HCT116 (cell line): ENCODE data around the gene ELOF1. TPM values are rescaled to one million over a fixed set of nuclear protein-coding genes. Genes with fewer than 3 reads are reported as not detected.
A peak's percentile ranks its signal among the peaks of the same experiment; 100 is the strongest.

ENCODE experiments used
- ATAC-seq: fragments of 200-7000 bp; cut with Tn5 transposase; 2 replicates; pipeline ENCODE4 v1.9.1; 2020; ENCODE audit warnings: mild to moderate bottlenecking, moderate library complexity
- BruUV-seq: library from RNA; stranded (reverse); fragments of 400-500 nt; replicated peaks from 2 replicates; lab custom pipeline; 2021; lab: Mats Ljungman, UMichigan
- CTCF ChIA-PET: fragments of 300-600 bp; sonication (Branson Sonifier 250); formaldehyde crosslinking; loops from one replicate; lab custom pipeline; 2021; ENCODE audit warnings: antibody characterized with exemption; lab: Charles Lee
- POLR2A ChIA-PET: fragments of 300-600, 350-600 bp; sonication (Branson Sonifier 250); formaldehyde crosslinking; loops from one replicate; lab custom pipeline; 2021; ENCODE audit warnings: antibody characterized with exemption; lab: Charles Lee
- RAD21 ChIA-PET, 2 experiments: fragments of 300-600 bp; sonication (Branson Sonifier 250); formaldehyde crosslinking; loops; one replicate each; lab custom pipeline; 2023; ENCODE audit warnings: low total read pairs in 2 of 2; ENCODE audit not compliant: uncharacterized antibody in 2 of 2, unreplicated experiment in 2 of 2, low non-redundant PET in 1 of 2; lab: Charles Lee
- DNase-seq: peaks from one replicate; pipeline ENCODE4 v3.0.0-alpha.2; 2010; ENCODE audit warnings: low read depth, low spot score
- H2AFZ ChIP-seq: fragments of 200-600 bp; shearing (Covaris generic), sonication (generic); 2 replicates; pipeline ENCODE4 v1.6.1; 2017; ENCODE audit warnings: low read depth, mixed run types, mixed read lengths, antibody characterized with exemption, low read length; ENCODE audit not compliant: poor library complexity, severe bottlenecking
- H3K27ac ChIP-seq: 2 replicates; pipeline ENCODE4 v1.5.1; 2012; ENCODE audit warnings: low read depth, low read length
- H3K27me3 ChIP-seq: fragments of 200-600 bp; sonication (generic); 2 replicates; pipeline ENCODE4 v1.6.1; 2016; ENCODE audit warnings: mixed run types, low read length, mixed read lengths; ENCODE audit not compliant: insufficient read depth
- H3K36me3 ChIP-seq, 2 experiments: fragments of 200-500 bp in 1 of 2; fragments of 200-600 bp in 1 of 2; sonication (Bioruptor generic) in 1 of 2; sonication (generic) in 1 of 2; 2 replicates each; pipeline versions ENCODE4 v1.5.1 to v1.6.1; 2014 to 2016; ENCODE audit warnings: low read length in 2 of 2, inconsistent platforms in 1 of 2, mixed read lengths in 1 of 2, mixed run types in 1 of 2; ENCODE audit not compliant: insufficient read depth in 2 of 2, control insufficient read depth in 1 of 2
- H3K4me1 ChIP-seq, 2 experiments: fragments of 200-600 bp in 1 of 2; sonication (generic) in 1 of 2; 2 replicates each; pipeline versions ENCODE4 v1.5.1 to v1.6.1; 2012 to 2017; ENCODE audit warnings: low read length in 2 of 2, inconsistent platforms in 1 of 2, mild to moderate bottlenecking in 1 of 2, mixed read lengths in 1 of 2, mixed run types in 1 of 2, moderate library complexity in 1 of 2; ENCODE audit not compliant: insufficient read depth in 2 of 2, control insufficient read depth in 1 of 2
- H3K4me2 ChIP-seq: fragments of 200-600 bp; sonication (generic); 2 replicates; pipeline ENCODE4 v1.6.1; 2017; ENCODE audit warnings: mixed run types, low read length, mixed read lengths
- H3K4me3 ChIP-seq, 2 experiments: fragments of 200-600 bp in 1 of 2; sonication (generic) in 1 of 2; replicated peaks in 1 of 2; 2 replicates each; pipeline ENCODE4 v1.5.1; 2011 to 2016; ENCODE audit warnings: low read length in 2 of 2, control low read depth in 1 of 2, low read depth in 1 of 2, mild to moderate bottlenecking in 1 of 2, mixed read lengths in 1 of 2, mixed run types in 1 of 2
- H3K79me2 ChIP-seq: fragments of 200-600 bp; sonication (generic); 2 replicates; pipeline ENCODE4 v1.6.1; 2017; ENCODE audit warnings: mild to moderate bottlenecking, mixed run types, low read length, moderate library complexity, mixed read lengths; ENCODE audit not compliant: insufficient read depth
- H3K9ac ChIP-seq: fragments of 200-600 bp; sonication (generic); 2 replicates; pipeline ENCODE4 v1.6.1; 2016; ENCODE audit warnings: low read length, mixed read lengths
- H3K9me2 ChIP-seq: fragments of 200-600 bp; sonication (generic), shearing (Covaris generic); 2 replicates; pipeline ENCODE4 v1.6.1; 2017; ENCODE audit warnings: mixed run types, mild to moderate bottlenecking, moderate library complexity; ENCODE audit not compliant: insufficient read depth
- H3K9me3 ChIP-seq, 2 experiments: fragments of 200-500 bp in 1 of 2; fragments of 200-600 bp in 1 of 2; sonication (Bioruptor generic) in 1 of 2; sonication (generic) in 1 of 2; 2 replicates each; pipeline ENCODE4 v1.6.1; 2014 to 2017; ENCODE audit warnings: low read length in 2 of 2, mixed read lengths in 2 of 2, inconsistent platforms in 1 of 2, low read depth in 1 of 2, mild to moderate bottlenecking in 1 of 2, mixed run types in 1 of 2, moderate library complexity in 1 of 2; ENCODE audit not compliant: control insufficient read depth in 1 of 2, insufficient read depth in 1 of 2
- H4K20me1 ChIP-seq: fragments of 200-600 bp; sonication (generic), shearing (Covaris generic); 2 replicates; pipeline ENCODE4 v1.6.1; 2017; ENCODE audit warnings: mixed run types, mild to moderate bottlenecking, moderate library complexity; ENCODE audit not compliant: insufficient read depth
- ELF1 ChIP-seq: IDR thresholded peaks from 2 replicates; pipeline ENCODE4 v1.6.1; 2012; ENCODE audit warnings: low read depth, borderline replicate concordance
- EZH2 ChIP-seq: fragments of 200-600 bp; sonication (generic); IDR thresholded peaks from 2 replicates; pipeline ENCODE4 v1.6.1; 2017; ENCODE audit warnings: antibody characterized with exemption, mixed run types
- JUND ChIP-seq: IDR thresholded peaks from 2 replicates; pipeline ENCODE4 v1.6.1; 2012
- POLR2A ChIP-seq: IDR thresholded peaks from 2 replicates; pipeline ENCODE4 v1.7.0; 2011; ENCODE audit warnings: borderline replicate concordance; ENCODE audit not compliant: insufficient read depth, insufficient read length; ENCODE audit errors: extremely low read depth
- RAD21 ChIP-seq: IDR thresholded peaks from 2 replicates; pipeline ENCODE4 v1.6.1; 2012; ENCODE audit warnings: low read depth, mild to moderate bottlenecking
- SIN3A ChIP-seq: IDR thresholded peaks from 2 replicates; pipeline ENCODE4 v1.6.1; 2012; ENCODE audit warnings: low read depth
- SP1 ChIP-seq: IDR thresholded peaks from 2 replicates; pipeline ENCODE4 v1.6.1; 2012; ENCODE audit warnings: low read depth
- TCF7L2 ChIP-seq: IDR thresholded peaks from 2 replicates; pipeline ENCODE4 v1.7.0; 2011; ENCODE audit warnings: borderline replicate concordance, inconsistent platforms; ENCODE audit not compliant: insufficient read depth, insufficient read length; ENCODE audit errors: extremely low read depth
- ZFX ChIP-seq: fragments of 450-650 bp; IDR thresholded peaks from 2 replicates; pipeline ENCODE4 v1.6.1; 2017
- intact Hi-C: fragments of 100-400 bp; cut with micrococcal nuclease; formaldehyde crosslinking; loops from 2 replicates; pipeline ENCODE4 v1.10.0; 2022
- total RNA-seq: library from RNA; stranded (reverse); gene quantifications from one replicate; pipeline ENCODE4 v1.2.1, GENCODE V29; 2021; ENCODE audit not compliant: unreplicated experiment
- TF ChIP-seq, protein P1 (sequence below): IDR thresholded peaks from 2 replicates; pipeline ENCODE4 v1.6.1; 2012; ENCODE audit warnings: low read depth

The ELOF1 gene
- total RNA-seq, 1 experiment from 2014 or later: 74.5 TPM

DNA sequence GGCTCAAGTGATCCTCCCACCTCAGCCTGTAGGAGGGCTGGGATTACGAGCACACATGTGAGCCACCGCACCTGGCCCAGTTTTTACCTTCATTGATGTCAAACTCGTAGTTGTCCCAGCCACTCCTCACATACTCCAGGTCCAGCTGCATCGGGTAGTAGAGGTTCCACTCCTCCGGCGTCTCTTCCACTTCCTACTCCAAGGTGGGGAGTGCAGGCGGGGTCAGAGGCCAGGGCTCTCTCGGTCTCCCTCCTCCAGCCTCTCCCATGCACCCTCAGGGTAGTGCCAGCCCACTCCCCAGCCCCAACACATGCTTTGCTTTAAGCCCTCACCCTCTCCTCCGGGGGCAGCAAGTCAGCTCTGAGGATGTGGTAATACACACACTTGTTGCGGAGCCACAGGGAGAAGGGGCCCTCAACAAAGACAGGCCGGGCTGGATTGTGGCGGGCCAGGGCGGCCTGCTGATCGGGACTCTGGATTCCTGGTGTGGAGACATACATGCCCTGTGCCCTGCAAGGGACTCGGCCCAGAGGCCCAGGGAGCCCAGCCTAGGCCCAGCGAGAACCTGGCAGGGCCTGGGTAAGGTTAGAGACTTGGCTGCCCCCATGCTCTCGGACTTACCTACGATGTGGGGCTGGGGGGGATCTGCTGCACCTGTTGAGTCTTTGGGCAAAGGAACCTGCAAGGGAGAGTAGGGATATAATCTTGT is 51.5 kb downstream of the ELOF1 start (continued):
- TF ChIP-seq, protein P1, sequence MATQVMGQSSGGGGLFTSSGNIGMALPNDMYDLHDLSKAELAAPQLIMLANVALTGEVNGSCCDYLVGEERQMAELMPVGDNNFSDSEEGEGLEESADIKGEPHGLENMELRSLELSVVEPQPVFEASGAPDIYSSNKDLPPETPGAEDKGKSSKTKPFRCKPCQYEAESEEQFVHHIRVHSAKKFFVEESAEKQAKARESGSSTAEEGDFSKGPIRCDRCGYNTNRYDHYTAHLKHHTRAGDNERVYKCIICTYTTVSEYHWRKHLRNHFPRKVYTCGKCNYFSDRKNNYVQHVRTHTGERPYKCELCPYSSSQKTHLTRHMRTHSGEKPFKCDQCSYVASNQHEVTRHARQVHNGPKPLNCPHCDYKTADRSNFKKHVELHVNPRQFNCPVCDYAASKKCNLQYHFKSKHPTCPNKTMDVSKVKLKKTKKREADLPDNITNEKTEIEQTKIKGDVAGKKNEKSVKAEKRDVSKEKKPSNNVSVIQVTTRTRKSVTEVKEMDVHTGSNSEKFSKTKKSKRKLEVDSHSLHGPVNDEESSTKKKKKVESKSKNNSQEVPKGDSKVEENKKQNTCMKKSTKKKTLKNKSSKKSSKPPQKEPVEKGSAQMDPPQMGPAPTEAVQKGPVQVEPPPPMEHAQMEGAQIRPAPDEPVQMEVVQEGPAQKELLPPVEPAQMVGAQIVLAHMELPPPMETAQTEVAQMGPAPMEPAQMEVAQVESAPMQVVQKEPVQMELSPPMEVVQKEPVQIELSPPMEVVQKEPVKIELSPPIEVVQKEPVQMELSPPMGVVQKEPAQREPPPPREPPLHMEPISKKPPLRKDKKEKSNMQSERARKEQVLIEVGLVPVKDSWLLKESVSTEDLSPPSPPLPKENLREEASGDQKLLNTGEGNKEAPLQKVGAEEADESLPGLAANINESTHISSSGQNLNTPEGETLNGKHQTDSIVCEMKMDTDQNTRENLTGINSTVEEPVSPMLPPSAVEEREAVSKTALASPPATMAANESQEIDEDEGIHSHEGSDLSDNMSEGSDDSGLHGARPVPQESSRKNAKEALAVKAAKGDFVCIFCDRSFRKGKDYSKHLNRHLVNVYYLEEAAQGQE: no peak
- TF ChIP-seq ELF1: no peak

DNA sequence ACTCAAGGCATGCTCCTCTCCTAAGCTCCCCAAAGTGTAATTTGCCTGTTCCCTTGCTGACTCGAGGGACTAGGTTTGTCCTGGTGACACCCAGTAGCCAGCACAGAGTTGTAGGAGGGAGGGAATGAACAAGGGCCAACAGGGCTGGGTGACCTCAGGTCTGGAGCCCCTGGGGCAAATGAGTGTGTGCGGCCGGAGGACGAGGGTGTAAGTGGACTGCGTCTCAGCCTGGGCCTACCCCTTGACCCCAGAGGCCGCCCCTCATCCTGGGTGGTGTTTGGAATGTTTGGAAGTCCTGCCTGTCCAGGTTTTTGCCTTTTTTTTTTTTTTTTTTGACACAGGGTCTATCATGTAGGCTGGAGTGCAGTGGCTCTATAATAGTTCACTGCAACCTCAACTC is 52.1 kb downstream of the ELOF1 start:
- no peaks in the 10 kb centered on the region for H4K20me1 ChIP-seq
- no peaks in the 10 kb centered on the region for H3K9me2 ChIP-seq
- H3K4me1 ChIP-seq: peaks cover 0 to 13% of the 10 kb centered on the region in 2 experiments; a peak in 2 of 4 replicates
- intact Hi-C loops: no loop called here
- H3K4me2 ChIP-seq: no peak overlapping the region
- ChIA-PET RAD21 (interaction anchor here in 1 of 2 experiments (0.7 kb wide), 1 partner anchor 24 kb away, joined by 5 read pairs; no protein-coding TSS in a partner anchor), POLR2A (no interaction called here), CTCF (no interaction called here)
- no peaks in the 10 kb centered on the region for H3K9me3 ChIP-seq
- H2AFZ ChIP-seq: no peak overlapping the region
- no peak for DNase-seq
- no peak overlapping the region for H3K9ac ChIP-seq
- no peak overlapping the region for H3K4me3 ChIP-seq
- BruUV-seq: no TSS peak
- ATAC-seq: no peak
- H3K27me3 ChIP-seq: no peaks in the 10 kb centered on the region
- H3K79me2 ChIP-seq: peaks cover 6% of the 10 kb centered on the region; the same call in 1 of the 2 replicates
- no peaks in the 10 kb centered on the region; a peak in 1 of 4 replicates for H3K36me3 ChIP-seq
- 0 out of 2 replicates have a peak overlapping the region, but pooled peaks have one; percentile 3 for H3K27ac ChIP-seq
- TF ChIP-seq ZFX (no peak), EZH2 (no peak), SIN3A (no peak), RAD21 (no peak), TCF7L2 (no peak), SP1 (no peak), POLR2A (no peak), JUND (no peak)
- TF ChIP-seq, all 23 proteins: peak for 0
